ENCODE measurements around the gene PFN3. TPM values are rescaled to one million over a fixed set of nuclear protein-coding genes. Genes with fewer than 3 reads are reported as not detected.

The PFN3 gene
- total RNA-seq, 1 donor from 2014 or later: not detected

Other genes starting within 250 kb of the PFN3 start
- gene RAB24, start 96.9 kb downstream of the PFN3 start, total RNA-seq: 26.9 and 30.0 TPM in 2 replicates
- 94.0 and 114 TPM in 2 replicates for gene PRELID1, start 96.9 kb downstream of the PFN3 start, total RNA-seq
- gene MXD3, start 88.8 kb downstream of the PFN3 start, total RNA-seq: 20.1 and 20.6 TPM in 2 replicates
- 106 and 111 TPM in 2 replicates for gene LMAN2, start 49.0 kb downstream of the PFN3 start, total RNA-seq
- 13.0 and 15.0 TPM in 2 replicates for gene RGS14, start 42.7 kb downstream of the PFN3 start, total RNA-seq
- not detected in 2 replicates for gene SLC34A1, start 16.2 kb downstream of the PFN3 start, total RNA-seq
- 4.0 and 4.7 TPM in 2 replicates for gene F12, start 8.9 kb upstream of the PFN3 start, total RNA-seq
- 40.2 and 43.0 TPM in 2 replicates for gene GRK6, start 26.0 kb upstream of the PFN3 start, total RNA-seq
- gene PRR7, start 46.2 kb upstream of the PFN3 start, total RNA-seq: 11.7 and 13.1 TPM in 2 replicates
- 396 and 422 TPM in 2 replicates for gene DBN1, start 73.0 kb upstream of the PFN3 start, total RNA-seq
- gene PDLIM7, start 96.9 kb upstream of the PFN3 start, total RNA-seq: 113 and 119 TPM in 2 replicates
- gene DOK3, start 109.2 kb upstream of the PFN3 start, total RNA-seq: 11.6 and 13.7 TPM in 2 replicates
- gene DDX41, start 116.3 kb upstream of the PFN3 start, total RNA-seq: 88.4 and 93.1 TPM in 2 replicates
- 163 and 165 TPM in 2 replicates for gene FAM193B, start 153.9 kb upstream of the PFN3 start, total RNA-seq
- gene TMED9, start 191.5 kb upstream of the PFN3 start, total RNA-seq: 161 and 170 TPM in 2 replicates
- 33.4 and 38.8 TPM in 2 replicates for gene B4GALT7, start 199.5 kb upstream of the PFN3 start, total RNA-seq

Measured in progenitor cell of endocrine pancreas (in vitro differentiated cells).